Ramos (cell line): Measurements from ENCODE around the gene KRT36.

Experiments used
- in situ Hi-C: fragments of 300-500 bp; cut with MboI; formaldehyde crosslinking; loops from one replicate; pipeline ENCODE4 v1.14.3; 2022; ENCODE audit warnings: low sequenced_read_pairs; ENCODE audit not compliant: unreplicated experiment

KRT36 gene

DNA sequence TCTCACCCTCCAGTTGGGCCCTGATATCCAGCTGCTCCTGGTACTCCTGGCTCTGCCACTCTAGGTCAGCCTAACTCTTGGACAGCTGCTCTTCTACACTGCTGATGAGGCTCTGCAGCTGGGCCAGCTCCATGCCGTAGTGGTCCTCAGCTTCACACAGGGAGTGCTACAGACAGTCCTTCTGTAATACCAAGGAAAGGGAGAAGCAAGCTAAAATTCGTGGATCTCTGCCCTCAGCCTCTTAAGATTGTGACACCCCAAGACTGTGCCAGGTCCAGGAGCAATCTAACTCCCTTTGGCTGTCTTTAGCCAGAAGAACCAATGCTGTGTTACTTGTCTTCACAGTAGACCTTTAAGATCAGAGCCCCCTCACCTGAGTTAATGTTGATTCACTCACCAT lies 41.2 kb downstream of the KRT36 start:
- in situ Hi-C loops = no loop called here

DNA sequence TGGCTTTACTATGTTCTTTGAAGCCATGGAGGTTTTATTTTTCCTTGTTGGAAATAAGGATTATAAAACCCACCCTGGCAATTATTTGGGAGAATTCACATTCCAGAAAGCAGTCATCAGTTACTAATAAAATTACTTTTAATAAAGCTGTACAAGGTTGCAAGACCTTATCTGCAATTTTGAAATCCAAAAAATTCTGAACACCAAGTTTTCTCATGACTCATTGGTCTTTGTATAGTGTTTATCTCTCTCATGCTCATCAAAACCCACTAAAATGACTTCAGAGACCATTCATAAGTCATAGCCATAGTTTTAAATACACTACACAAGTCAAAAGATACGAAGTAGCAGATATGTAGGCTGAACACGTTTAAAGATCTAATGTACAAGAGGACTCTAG lies 42.9 kb downstream of the KRT36 start:
- in situ Hi-C loops = no loop called here

DNA sequence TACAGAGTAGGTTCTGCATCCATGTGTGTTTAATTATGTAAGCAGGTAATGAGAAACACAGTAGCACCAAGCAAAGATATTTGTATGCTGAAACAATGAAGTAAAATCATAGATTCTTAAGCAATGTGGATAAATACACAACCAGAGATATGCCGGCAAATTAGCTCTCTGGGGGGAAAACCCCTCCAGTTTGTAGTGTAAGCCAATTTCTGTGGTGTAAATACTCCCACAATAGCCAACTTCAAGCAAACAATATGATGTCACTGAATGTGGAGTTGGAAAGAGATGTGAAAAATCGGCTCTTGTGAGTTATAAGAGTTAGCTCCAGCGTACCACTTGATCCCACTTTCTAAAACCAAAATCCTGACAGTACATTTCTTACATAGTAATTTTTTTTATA lies 45.1 kb downstream of the KRT36 start:
- in situ Hi-C loops = no loop called here

DNA sequence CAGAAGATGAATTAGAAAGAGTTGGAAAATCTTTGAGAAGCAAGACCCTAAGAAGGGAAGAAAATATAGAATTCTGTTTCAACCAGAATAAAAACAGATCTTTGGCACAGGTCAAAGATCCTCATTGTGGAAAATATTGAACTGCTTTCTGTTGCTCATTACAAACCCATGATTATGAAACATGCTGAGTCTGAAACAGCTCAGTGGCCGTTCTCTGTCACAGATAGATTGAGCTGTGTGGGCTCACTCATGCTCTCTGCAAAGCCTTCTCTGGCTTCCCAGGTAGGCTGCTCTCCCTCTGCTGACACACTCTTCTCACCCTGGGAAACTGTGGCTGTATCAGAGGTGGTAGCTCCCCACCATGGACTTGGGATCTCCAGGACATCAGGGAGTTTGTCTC lies 45.5 kb downstream of the KRT36 start:
- in situ Hi-C loops = no loop called here

DNA sequence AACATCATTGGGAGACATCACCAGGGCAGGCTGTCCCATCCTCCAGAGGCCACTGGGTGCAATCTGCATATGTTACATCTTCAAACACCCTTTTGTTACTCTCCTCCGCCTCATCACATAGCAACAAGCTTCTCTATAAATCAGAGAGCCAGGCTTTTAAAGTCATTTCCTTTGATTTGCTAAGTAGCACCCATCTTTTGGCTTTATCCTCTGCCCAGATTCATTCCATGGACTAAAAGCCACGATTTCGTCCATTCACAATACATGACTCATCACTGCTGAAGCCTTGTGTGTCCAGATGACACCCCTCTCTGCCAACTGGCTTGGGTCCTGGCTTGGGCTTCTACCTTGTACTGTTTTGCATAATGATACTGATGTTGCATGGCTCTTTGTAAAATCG lies 47.0 kb downstream of the KRT36 start:
- in situ Hi-C loops = no loop called here

DNA sequence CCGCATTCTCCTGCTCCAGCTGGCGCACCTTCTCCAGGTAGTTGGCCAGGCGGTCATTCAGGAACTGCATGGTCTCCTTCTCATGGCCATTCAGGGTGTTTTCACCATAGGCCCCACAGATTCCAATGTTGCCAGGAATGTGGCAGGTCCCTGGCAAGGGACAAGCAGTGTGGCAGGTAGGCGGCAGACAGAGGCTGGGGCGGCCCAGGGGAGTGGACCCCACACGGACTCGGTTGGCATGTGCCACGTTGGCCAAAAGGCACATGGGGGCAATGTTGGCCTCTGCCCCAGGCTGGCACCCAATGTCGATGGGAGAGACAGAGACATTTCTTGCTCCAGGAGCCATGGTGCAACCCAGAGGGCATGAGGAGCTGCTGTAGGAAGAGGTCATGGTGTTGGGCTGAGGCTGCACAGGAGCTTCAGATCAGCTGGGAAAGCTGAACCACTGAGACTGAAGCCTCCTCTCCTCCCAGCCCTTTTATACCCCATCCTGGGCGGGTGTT lies 49.1 kb downstream of the KRT36 start, which contains the start of gene KRT38:
KRT38 (minus strand) TSS at position 453 of the 503 bp plus-strand sequence; CDS start at position 391, 62 bp downstream.
- in situ Hi-C loops = no loop called here

DNA sequence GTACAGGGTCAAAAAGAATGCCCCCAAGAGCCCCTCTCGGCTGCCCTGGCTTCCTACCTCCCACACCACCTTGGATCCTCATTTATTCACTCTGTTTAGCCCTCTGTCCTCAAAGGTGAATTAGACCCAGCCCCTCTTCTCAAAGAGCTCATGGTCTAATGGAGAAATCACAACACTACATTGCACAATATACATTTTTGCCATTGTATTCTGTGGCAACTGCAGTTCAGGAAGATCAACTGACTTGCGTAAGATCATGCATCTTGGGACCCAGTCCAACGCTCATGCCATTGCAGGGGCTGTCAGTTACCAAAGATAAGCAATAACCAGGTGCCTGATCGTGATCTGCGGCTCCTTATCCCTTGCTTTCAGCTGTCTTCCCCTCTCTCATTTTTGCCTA lies 50.3 kb downstream of the KRT36 start:
- in situ Hi-C loops = no loop called here

DNA sequence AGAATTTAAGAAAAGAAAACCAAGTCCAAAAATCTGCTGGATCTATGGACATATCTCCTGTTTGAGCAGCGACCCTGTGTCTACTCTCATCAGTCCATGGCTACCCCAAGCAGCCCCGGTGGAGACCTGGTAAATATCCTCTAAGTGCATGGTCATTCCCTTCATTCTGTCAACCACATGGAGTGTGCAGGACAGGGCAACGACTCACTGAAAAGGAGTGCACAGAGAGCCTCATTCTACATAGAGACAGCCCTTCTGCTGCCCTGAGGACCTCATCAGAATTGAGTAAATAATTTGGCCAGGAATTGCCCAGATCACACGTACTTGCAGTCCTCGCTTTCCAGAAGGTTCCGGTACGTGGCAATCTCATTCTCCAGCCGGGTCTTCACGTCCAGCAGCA lies 51.9 kb downstream of the KRT36 start:
- in situ Hi-C loops = no loop called here

DNA sequence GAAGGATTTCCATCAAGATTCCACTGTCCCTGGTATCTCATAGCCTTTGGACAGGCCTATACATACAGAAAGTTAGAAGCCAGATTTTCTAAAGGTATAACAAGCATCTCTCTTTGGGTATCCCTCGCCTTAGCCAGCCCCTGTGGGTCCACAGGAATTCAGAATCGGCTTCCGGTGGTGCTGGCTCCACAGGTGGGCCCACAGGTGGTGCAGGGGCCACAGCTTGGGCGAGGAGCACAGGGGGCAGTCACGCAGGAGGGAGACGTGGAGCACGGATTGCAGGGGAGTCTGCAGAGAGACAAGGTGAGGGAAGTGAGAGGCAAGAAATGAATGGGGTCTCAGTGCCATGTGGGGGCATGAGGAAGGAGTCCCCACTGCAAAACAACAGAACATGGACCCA lies 52.5 kb downstream of the KRT36 start:
- in situ Hi-C loops = no loop called here
